DMS 273 (cell line): Measurements from ENCODE around the gene SLC13A2.
"Not testable (repeated sequence)": the region's sequence is repeated elsewhere in the genome, so short reads cannot be mapped to it uniquely, and the experiment has no call there.

ENCODE experiments used
- DNase-seq: peaks from one replicate; lab custom pipeline; 2025; ENCODE audit not compliant: unreplicated experiment; lab: John Stamatoyannopoulos, UW

The SLC13A2 gene

GRCh38 chr17:28511858-28512461 is 38.5 kb downstream of the SLC13A2 start:
- no peak for DNase-seq

DNA sequence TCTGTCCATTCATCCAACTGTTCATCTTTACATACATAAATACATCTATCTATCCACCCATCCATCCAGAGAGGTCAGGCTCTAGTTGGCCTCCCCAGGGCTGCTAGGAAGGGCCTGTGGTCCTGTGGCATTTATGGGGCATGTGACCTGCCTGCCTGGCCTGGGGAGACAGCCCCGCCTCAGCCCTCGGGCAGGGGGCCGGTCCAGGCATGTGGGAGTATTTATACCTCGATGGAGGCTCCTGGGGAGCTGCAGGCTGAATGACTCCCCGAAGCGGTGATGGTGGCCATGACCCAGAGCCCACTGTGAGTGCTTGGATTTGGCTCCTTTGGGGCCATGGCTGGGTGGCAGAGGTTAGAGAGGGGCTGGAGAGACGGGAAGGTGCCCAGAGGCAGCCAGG is 40.0 kb downstream of the SLC13A2 start:
- DNase-seq, result no peak

- DNase-seq, result no peak
Observed at GRCh38 chr17:28514561-28515002, 41.1 kb downstream of the SLC13A2 start.

DNA sequence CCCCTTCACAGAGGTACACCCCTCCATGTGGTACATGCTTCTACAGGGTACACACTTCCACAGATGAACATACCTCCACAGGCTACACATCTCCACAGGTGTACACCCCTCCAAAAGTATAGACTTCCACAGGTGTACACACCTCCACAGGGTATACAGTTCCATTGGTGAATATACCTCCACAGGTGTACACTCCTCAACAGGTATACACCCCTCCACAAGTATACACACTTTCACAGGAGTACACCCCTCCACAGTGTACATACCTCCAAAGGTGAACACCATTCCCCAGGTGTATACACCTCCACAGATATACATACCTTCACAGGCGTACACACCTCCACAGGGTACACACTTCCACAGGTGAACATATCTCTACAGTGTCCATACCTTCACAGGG is 42.1 kb downstream of the SLC13A2 start:
- DNase-seq, result no peak

GRCh38 chr17:28518132-28518531 is 44.7 kb downstream of the SLC13A2 start:
- DNase-seq, result no peak

DNA sequence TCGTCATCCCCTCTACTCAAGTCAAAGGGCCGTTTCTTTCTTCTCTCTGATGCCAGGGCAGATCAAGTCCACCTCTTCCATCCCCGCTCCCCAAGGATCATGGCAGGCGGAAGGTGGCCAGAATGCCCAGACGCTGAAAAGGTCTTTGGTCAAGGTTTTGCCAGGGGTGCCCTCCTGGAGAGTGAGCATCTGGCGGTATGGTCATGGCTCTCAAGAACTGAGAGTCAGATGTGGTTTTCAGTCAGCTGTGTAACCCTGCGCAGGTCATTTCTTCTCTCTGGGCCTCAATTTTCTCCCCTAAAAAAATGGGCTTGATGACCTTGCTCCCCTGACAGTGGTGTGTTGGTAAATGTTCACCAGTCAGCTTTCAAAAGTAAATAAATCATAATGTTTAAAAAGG is 45.1 kb downstream of the SLC13A2 start:
- no peak for DNase-seq

- DNase-seq, result no peak
Observed at GRCh38 chr17:28519236-28519635, 45.8 kb downstream of the SLC13A2 start.

GRCh38 chr17:28520687-28521086 is 47.2 kb downstream of the SLC13A2 start:
- no peak for DNase-seq

DNA sequence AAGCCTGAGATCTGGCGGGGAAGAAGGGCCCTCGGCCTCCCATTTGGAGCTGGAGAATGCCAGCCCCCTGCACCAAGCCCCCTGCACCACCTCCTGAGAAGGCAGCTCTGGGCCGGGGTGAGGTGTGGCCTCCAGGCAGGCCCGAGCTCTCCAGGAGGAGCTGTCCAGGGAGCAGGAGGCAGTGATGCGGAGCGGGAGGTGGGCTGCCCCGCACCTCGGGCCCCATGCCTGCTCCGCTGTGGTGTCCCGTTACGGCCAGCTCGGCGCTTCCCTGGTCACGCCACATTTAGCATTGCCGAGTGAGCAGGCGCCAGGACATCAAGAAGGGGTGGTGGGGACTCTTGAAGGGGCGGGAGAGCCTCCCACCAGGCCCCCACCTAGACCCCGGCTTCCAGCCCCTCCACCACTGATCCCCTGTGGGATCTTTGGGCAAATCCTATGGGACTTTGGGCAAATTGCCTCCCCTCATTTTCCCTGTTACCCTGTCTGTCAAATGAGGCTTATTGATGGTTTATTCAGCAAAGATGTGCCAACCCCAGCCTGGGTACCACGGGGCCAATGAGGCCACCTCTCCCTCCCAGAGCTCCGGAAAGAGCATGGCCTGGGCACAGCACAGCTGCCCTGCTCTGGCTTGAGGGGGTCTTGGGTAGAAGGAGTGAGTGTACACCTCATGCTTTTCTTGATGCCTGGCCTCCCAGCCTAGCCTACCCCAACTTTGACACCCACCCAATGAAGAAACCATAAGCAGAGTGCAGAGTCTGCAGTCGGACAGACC is 48.1 kb downstream of the SLC13A2 start:
- DNase-seq, result no peak

DNA sequence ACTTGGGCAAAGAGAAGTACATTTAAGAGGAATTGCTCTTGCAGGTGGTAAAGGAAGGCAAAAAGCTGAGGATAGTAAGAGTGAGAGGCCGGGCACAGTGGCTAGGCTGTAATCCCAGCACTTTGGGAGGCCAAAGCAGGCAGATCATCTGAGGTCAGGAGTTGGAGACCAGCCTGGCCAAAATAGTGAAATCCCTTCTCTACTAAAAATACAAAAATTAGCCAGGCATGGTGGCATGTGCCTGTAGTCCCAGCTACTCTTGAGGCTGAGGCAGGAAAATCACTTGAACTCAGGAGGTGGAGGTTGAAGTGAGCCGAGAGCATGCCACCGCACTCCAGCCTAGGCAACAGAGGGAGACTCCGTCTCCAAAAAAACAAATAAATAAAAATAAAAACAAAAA is 48.8 kb downstream of the SLC13A2 start:
- not testable (repeated sequence) for DNase-seq

DNA sequence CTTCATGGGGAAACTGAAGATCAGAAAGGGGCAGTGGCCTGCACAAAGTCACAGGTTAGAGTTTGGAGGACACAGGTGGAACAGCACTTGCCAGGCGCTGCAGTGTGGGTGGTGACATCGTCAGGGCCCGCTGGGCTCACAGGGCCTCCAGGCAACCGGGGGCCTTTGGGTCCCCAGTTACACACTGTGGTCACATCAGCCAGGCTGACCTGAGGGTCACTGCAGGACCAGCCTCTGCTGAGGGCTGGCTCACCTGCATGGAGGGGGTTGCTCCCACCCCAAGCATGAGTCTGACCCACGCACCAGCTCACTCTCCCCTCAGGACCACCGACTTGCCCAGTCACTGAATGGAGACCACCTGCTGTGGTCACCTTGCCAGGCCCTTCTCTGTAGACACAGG is 49.7 kb downstream of the SLC13A2 start:
- no peak for DNase-seq

DNA sequence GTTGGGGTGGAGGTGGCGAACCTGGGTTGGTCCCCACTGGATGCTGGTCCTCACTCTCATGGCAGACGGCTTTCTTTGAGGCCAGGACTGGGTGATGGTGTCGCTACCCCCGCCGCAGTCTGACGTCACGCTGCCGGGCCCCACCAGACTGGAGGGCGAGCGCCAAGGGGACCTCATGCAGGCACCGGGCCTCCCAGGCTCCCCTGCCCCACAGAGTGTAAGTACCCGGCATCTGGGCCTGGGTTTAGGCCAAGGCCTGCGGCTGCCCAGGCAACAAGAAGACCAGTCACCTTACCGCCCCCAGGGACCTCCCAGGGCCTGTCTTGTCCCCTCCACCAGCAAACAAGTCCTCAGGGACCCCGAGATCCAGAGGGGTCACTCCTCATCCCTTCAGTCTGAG is 50.4 kb downstream of the SLC13A2 start:
- no peak for DNase-seq

GRCh38 chr17:28524476-28525424 is 51.3 kb downstream of the SLC13A2 start:
- DNase-seq, result no peak

DNA sequence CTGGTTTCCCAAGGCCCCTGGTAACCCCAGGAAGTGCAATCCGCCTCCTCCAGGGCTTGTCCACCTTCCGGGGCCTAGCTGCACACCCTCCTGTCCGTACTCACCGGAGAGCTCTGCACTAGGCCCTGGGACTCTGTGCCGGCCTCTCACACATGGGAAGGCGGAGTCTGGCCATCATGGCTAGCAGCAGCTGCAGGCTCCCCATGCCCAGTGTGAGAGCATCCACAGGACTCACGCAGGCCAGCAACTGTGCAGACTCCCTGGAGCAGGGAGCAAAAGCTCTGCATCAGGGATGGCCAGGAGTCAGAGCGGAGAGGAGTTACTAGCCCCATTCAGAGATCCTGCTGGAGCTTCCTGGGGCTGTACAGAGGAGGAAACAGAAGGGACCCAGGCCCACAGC is 52.9 kb downstream of the SLC13A2 start:
- no peak for DNase-seq

DNA sequence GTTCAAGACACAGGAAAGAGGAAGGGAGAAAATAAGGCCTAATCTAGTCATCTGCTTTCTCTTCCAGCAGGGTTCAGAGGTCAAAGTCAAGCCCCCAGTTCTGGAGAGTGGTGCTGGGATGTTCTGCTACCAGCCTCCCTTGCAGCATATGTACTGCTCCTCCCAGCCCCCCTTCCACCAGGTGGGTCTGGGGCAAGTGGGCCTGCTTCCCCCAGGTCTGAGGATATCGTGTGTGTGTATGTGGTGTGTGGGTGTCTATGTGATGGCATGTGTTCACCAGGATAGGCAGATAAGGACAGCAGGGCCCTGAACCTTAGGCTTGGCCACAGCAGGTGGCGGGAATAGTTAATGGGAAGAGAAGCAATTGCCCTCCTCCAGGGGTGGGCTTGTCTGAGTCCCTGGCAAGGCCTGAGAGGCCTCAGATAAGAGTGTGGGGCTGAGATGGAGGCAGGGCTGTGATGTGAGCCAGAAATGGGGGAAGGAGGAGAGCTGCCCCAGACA is 53.8 kb downstream of the SLC13A2 start:
- DNase-seq, result no peak

GRCh38 chr17:28527859-28528258 is 54.4 kb downstream of the SLC13A2 start:
- DNase-seq, result no peak

- DNase-seq, result no peak
Observed at GRCh38 chr17:28528327-28529012, 55.0 kb downstream of the SLC13A2 start.

DNA sequence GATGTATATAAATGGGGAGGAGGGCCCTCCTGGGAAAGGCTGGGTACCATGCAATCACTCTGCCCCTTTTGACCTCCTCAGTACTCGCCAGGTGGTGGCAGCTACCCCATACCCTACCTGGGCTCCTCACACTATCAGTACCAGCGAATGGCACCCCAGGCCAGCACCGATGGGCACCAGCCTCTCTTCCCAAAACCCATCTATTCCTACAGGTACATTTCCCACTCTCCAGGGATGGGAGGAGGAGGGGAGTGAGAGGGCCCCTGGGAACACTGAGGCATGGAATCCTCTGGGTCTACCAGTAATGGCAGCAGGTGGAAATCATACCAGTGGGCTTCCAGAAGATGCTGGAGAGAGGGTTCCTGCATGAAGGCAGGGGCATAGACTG is 55.6 kb downstream of the SLC13A2 start:
- no peak for DNase-seq

DNA sequence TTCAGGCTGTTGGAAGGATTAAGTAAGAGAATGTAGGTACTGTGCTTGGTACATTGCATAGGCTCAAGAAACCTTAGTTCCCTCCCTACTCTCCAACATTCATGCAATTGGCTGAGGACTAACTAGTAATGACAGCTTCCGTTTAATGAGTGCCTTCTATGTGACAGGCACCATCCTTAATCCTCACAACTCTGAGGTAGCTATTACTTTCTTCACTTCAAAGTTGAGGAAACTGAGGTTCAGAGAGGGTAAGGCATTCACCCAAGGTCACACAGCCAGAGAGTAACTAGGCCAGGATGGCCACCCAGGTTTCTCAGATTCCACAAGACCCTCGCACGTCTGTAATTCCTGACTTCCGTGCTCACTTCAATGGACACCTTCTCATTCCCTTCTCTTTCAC is 56.8 kb downstream of the SLC13A2 start:
- DNase-seq, result no peak

DNA sequence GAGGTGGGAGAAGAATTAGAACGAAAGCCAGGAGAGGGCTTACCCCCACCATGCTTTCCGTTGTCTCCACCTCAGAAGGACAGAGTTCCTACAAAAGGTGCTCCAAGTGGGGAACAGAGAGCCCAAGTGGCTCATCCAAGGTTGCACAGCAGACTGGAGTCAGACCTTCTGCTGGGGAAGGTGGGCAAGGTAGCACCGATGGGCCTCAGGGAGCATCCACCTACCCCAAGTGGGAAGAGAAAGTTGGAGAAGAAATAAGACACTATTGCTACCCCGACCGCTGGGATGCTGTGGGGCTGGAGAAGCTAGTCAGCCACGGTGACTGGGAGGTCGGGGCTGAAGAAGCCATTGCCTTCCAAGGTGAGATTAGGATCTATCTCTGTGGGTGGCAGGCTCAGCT is 57.5 kb downstream of the SLC13A2 start:
- no peak for DNase-seq
